NCI-H82 (cell line): ENCODE data around the gene CCT3.
"Not testable (repeated sequence)": the region's sequence is repeated elsewhere in the genome, so short reads cannot be mapped to it uniquely, and the experiment has no call there.

Experiments used
- DNase-seq: peaks from one replicate; lab custom pipeline; 2025; lab: John Stamatoyannopoulos, UW

CCT3 gene

DNA sequence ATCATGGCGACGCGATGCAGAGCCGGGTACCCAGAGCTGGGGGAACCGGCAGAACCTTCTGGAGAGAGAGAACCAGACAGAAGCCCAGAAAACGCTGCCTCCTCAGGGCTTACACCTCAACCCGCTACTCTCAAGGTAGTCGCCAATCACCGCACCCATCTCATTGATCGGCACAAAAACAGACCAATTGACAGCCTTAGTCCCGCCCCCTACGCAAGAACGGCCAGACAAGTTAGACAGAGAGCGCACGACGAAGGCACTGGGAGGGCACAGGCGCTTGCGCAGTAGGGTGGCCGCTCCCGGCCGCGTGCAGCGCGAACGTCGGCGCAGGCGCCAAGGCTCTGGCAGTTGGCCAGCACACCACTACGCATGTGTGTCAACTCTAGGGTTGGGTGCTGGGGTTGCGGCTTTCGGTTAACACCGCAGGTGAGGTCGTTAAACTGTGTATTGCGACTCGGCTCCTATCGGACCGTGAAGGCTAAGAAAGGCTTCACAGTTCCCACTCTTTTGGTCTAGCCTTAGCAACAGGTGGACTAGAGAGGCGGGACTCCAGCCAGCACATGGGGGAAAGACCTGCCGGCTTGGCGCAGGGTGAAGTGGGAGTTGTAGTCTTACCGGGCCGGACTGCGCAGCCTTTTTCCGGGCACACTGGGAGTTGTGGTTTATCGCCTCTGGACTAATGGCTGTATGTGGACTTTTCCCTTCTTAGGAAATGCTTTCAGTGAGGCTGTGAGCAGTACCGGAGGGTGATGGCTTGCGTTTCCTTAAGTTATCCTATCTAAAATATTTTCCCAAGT lies at the start of gene CCT3, which contains the start of gene TSACC:
TSS of gene CCT3 (minus strand) at position 113 of the 797 bp plus-strand sequence. CDS start at position 5, 108 bp downstream.
TSS of gene TSACC (plus strand) at position 347 of the 797 bp plus-strand sequence. CDS start 1,232 bp downstream, outside the sequence.
- peak; percentile 100 for DNase-seq

DNA sequence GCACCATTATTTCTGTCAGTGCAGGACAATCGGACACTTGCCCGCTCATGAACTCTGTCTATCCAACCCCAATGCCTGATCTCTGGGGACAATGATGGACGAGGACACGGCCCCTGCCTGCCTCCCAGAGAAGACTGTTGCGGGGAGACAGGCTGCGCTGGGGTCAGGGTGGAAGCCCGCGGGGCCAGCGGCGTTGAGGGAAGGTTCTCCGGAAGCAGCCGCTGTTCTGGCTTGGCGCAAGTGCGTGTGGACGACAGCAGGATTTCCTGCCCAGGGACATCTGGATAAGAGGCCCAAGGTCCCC lies 49.7 kb upstream of the CCT3 start:
- DNase-seq = no peak

DNA sequence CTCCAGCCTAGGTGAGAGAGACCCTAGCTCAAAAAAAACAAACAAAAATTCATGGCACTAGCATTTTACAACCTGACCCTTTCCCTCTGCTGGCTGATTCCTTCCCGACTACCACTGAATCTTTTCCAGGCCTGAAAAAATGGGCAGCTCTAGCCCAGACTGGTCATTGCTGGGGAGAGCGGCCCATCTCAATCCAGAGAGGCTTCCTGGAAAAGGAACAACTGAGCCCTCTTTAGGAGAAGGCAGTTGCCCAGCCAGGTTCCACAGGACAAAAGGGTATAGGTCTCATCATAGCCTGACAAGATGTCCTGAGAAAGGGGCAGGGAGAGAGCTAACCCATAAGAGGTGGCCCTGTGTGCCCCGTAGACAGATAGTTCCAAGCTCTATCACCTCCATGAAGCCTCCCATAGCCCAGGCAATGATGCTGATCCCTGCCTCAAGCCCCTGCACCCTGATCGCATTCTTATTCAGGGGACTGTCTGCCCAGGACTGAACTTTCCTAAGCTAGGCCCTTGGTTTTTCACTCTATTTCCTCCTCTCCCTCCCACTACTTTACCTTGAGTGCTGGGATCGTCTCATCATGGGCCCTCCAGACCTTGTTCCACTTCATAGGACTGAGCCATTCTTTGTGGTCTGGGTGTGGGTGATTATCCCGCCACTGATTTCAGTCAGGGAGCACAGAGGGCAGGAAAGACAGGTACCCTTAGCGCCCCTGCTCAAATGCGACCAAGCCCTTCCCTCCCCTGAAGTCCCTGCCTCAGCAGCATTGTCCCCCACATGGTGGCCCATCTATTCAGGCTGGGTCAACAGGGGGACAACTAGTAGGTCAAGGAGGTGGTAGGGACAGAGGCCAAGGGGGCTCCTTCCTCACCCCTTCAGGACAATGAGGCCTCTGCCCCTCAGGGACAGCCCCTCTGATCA lies 49.1 kb upstream of the CCT3 start:
- DNase-seq = no peak

DNA sequence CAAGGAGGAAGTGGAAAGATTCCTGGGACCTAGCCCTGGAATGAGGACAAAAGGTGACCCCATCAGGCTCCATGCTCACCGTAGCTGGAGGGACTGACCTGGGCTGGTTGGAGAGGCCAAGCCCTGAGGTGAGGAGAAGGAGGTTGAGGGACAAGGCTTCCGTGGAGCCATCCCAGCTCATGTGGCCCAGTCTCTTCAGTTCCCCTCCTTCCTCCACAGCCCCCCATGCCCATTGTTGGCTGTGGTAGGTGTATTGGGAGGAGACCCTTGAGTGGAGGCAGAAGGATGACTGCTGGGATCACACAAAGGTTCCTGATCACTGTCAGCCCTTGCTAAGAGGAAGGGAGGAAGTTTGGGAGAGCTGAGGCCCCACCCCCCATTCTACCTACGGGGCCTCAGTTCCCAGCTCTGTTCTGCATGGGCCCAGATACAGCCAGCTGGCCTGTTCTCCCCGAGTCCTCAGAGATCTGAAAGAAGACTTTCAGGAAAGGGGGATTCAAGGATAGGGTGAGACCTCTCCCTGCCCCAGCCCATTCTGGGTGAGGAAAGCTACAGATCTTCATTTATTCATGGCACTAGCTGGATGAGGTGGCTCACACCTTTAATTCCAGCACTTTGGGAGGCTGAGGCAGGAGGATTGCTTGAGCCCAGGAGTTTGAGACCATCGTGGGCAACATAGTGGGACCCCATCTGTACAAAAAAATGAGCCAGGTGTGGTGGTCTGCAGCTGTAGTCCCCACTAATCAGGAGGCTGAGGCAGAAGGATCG lies 48.2 kb upstream of the CCT3 start:
- DNase-seq = no peak

DNA sequence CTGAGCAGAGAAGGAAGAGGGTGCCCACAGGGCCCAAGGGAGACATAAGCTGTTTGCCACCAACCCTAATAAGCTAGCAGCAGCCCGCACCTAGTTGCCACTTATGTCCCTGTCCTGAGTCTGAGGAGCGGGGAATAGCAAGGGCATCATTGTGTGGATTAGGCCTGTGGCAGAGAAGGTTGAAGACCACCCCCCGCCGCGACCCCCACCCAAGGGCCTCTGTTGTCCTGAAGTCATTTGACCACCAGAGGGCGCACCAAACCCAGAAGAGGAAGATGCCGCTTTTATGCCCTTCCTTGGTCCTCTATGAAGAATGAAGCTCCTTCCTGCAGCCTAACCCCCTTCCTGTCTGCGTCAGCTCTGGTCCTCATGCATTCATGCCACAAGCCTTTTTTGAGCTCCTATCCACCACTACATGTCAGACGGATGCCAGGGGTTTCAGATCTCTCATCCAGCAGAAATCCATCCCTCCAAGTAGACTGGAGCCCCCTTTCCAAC lies 47.5 kb upstream of the CCT3 start:
- DNase-seq = peak; percentile 93

DNA sequence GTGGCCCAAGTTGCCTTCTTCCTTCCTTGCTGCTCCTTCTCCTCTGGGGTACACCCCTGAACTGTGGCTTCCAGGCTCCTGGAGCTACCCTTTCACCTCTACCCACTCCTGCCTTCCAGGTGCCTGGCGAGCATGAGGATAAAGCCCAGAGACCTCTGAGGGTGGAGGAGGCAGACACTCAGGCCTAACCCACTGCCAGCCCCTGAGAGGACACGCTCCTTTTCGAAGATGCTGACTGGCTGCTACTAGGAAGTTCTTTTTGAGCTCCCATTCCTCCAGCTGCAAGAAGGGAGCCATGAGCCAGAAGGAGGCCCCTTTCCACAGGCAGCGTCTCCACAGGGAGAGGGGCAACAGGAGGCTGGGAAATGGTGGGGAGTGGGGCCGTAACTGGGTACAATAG lies 46.6 kb upstream of the CCT3 start:
- DNase-seq = no peak

DNA sequence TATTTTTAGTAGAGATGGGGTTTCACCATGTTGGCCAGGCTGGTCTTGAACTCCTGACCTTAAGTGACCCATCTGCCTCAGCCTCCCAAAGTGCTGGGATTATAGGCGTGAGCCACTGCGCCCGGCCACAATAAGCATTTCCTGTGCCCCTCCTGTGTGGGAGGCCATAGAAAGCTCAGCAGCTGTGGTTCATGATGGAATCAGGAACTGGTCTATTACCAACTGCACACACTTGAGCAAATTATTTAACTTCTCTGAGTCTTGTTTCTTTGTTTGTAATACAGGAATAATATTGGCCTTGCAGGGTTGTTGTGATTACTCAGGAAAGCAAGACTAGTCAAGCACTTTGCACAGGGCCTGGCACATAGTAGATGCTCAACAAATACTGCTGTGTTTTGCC lies 45.9 kb upstream of the CCT3 start:
- no peak for DNase-seq

DNA sequence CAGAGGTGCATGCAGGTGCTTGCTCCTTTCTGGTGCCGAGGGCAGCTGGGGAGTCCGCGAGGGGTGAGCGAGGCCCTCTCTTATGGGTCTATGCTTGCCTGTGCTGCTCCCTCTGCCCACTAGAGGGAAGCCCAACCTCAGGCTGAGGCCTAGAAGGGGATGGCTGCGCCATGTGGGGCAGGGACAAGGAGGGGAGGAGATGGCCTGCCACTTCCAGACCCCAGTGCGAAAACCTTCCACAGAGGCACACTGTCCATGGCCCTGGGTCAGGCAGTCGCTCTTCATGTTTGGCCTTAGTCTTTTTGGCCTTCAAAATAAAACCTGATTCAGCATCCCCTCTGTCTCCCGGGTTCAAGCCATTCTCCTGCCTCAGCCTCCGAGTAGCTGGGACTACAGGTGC lies 44.9 kb upstream of the CCT3 start:
- DNase-seq = peak; percentile 94

DNA sequence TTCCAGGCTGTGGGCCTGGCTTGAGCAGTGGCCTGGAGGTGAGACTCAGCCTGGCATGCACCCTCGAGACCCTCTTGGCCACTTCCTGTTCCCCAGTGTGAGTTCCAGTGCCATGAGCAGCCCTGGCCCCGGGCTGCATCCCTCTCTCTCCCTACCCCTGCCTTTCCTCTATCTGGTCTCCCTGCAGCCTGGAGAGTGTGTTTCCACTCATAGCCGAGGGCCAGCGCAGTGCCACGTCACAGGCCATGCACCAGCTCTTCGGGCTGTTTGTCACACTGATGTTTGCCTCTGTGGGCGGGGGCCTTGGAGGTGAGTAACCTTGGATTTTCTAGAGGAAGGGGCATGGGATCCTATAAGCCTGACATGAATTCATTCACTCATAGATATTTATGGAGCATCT lies 44.5 kb upstream of the CCT3 start:
- no peak for DNase-seq

DNA sequence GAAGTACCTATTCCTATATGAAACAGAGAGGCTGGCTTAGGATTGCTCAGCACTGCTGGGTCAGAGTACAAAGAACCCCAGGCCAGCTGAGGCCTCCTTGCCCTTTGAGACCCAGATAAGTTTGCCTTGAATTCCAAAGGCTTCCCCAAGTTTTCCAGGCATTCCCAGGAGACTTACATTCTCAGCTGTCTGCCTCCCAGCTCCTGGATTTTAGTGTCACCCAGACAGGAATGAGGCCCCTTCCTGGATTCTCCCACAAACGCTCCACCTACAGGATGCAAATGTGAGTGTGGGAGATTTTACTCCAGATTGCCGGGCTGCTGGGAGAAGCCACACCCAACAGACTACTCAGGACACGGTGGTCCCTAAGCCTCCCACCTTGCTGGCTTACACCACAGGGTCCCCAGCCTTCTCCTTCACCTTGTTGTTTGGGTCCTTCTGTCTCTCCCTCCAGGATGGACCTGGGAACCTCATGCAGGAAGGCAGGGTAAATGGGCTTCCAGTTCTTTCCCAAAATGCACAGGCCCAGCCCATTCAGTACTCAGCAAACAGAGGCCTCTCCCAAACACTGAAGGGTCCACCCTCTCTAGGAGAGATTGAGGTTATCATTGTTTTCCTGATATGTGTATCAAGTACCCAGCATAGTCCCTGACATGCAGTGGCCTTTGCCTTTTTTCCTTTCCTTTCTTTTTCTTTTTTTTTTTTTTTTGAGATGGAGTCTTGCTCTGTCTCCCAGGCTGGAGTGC lies 41.5 kb upstream of the CCT3 start:
- peak; percentile 68 for DNase-seq

DNA sequence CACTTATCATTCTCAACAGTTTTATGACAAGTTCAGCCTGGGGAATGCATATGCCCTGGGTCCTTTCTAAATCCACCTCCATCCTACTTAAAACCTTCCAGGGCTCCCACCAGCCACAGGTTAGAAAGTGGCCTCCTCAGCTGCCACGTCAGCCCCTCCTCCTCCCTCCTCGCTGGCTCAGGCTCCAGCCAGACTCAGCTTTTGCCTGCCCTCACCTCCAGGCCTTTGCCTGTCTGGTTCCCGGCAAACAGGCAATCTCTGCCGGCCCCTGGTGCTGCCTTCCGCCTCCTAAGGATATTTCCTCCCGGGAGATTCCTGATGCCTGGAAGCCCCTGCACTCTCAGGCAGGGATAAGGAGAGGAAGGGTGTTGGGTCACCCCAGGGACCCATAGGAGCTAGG lies 40.5 kb upstream of the CCT3 start:
- no peak for DNase-seq

DNA sequence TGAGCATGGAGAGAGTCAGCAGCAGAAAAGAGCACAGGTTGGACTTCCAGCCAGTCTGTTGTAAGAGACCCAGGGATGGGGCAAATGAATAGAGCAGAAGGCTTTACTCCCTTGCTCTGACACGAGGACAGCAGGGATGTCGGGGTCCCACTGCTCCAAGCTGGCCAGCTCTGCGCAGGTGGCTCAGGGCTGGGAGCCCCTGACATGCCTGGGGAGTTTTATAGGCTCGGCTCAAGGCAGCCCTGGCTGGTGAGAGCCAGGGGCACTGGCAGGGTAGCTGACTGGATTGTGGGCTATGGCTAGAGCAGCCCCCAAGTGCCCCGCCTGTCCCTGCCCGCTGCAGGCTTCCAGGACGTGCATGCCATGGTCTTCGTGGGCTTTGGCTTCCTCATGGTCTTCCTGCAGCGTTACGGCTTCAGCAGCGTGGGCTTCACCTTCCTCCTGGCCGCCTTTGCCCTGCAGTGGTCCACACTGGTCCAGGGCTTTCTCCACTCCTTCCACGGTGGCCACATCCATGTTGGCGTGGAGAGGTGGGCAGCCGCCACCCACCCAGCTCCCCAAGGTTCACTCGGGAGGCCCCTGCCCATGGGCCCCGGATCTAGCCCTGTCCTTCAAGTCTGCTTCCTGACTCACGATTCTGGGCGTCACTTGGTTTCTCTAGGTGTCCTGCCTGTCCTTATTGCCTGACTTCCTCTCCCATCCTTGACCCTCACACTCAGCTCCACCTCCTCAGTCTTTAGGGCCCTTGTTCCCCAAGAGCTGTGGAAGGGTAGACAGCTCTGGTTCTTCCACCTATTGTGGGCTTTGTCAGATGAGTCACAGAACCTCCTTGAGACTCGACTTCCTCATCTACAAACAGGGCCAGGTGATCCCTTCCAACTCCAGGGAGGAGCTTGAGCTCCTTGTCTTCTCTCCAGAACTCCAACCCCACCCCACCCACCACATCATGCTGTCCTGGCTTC lies 39.1 kb upstream of the CCT3 start:
- DNase-seq = no peak

DNA sequence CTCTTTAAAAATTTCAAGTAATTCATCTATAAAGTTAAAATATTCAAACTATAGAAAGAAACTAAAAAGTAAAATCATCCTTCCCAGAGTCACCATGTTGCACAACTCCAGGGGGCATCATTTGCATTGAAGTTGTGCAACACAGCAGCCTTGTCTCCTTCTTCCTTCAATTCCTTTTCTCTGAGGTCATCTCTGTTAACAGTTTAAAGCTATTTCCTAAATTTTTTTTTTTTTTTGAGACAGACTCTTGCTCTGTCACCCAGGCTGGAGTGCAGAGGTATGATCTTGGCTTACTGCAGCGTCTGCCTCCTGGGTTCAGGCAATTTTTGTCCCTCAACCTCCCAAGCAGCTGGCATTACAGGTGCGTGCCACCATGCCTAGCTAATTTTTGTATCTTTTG lies 38.1 kb upstream of the CCT3 start:
- DNase-seq = no peak

DNA sequence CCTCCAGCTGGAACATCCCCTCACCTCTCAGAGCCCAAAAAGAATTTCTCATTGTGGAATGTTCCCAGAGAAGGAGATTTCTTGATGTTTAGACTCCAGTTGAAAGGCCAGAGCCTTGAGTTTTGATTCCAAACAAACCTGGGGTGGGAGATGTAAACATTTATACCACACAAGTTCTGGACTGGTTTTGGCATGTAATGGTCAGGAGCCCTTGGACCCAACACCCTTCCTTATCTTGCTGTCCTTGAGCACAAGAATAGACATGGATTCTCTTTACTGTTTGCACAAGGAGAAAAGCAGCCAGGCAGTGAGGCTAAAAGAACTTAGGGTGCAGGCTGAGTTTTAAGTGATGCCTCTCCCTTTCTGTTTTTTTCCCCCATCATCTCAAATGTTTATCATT lies 35.5 kb upstream of the CCT3 start:
- DNase-seq = no peak

DNA sequence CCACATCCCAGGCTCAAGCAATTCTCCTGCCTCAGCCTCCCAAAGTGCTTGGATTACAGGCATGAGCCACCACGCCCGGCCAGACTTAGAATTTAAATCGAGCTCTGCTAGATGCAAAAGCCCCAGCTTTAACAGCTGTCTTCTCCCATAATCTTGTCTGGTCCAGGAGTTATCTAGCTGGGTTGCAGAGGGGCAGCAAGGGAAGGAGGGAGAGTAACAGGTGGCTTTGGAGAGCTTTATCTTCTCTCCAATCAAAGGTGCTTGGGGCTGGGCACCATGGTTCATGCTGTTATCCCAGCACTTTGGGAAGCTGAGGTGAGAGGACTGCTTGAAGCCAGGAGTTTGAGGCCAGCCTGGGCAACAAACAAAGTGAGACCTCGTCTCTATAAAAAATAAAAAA lies 34.8 kb upstream of the CCT3 start:
- DNase-seq = peak; percentile 91

DNA sequence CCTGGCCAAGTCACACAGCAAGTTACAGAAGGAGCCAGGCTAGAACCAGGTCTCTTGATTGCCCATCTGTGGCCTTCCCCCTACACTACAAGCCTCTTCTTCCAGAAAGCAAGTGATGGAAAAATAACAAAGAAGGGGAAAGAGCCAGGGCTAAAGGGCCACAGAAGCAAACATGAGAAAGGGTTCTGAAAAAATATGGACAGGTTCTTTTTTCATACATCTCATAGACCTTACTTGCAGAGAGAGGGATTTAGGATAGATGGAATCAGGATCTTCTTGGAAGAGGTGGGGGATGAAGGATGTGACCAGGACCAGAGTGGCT lies 34.1 kb upstream of the CCT3 start:
- DNase-seq = no peak

DNA sequence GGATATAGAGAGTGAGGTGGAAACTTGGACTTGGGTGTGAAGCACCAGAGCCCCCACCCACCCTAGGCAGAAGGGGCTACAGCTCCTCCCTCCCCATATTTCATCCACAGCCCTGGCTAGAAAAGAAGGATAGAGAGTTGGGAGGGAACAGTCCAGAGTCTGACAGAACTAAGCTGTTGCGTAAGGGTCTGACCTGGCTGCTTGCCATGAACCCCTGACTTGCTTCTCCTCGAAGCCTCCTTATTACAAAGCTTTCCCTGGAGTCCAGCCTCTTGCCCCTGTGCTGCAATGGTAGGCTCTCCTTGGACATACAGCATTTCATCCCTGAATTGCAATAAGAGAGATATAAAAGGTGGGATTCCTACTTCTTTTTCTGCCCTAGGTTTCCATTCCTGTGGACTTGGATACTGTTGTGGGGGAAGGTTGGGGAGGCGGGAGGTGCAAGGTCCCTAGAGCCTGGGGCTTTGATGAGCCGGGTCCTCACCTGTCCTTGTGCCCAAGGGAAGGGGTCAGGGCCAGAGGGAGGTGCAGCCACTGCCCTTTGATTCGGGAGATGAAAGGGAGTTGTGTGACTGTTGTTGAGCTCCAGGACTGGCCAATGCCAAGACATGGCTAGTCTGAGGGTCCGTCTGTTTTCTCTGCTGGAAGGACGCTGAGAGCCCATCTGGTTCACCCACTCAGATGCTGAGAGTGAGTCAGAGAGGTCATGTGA lies 33.6 kb upstream of the CCT3 start:
- DNase-seq = no peak

DNA sequence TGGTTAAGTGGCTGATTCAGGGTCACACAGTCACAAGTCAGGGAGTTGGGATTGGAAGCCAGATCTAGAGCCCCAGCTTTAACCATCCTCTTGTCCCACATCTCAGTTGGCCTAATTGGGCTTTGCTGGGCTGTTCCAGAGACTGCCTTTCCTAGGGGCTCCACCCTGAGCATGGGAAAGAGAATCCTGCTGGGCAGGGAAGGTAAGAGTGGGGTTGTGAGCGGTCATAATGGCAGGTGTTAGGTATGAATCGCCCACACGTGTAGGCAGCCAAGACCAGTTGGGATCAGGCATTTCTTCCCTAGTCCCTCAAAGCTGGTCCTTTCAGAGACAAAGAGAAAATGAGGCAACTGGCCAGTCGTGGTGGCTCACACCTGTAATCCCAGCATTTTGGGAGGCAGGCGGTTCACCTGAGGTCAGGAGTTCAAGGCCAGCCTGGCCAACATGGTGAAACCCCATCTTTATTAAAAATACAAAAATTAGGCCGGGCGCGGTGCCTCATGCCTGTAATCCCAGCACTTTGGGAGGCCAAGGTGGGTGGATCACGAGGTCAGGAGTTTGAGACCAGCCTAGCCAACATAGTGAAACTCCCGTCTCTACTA lies 31.7 kb upstream of the CCT3 start:
- not testable (repeated sequence) for DNase-seq

DNA sequence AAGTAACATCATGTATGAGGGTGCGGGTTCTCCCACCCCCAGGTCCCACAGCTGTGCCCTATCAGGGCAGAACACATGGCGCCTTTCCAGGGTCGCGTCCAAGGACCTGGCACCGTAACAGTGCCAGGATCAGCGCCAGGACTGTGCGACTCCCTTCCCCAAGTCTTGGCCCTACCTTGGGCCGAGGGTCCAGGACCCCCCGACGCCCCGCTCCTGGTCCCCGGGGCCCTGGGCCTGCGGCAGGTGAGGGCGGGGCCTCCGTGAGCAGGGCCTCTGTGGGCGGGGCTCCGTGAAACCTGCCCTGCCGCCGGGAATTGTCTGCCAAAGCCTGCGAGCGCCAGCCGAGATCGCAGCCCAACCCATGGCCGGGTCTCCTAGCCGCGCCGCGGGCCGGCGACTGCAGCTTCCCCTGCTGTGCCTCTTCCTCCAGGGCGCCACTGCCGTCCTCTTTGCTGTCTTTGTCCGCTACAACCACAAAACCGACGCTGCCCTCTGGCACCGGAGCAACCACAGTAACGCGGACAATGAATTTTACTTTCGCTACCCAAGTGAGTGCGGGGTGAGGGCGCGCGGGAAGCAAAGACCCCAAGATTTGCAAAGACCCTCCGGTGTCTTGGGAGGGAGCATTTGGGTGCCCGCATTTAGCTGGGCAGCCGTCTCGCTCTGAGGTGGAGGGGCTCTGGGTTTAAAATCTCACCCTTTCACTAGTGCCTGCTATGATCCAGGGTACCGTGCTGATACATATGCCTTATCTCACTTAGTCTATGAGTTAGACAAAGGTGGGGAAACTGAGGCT lies 31.0 kb upstream of the CCT3 start, which contains the start of gene RHBG:
TSS of gene RHBG (plus strand) at position 323 of the 796 bp plus-strand sequence. CDS start at position 362, 39 bp downstream.
- DNase-seq = no peak
